Measurements from ENCODE around the gene PKN3. TPM values are rescaled to one million over a fixed set of nuclear protein-coding genes. Genes with fewer than 3 reads are reported as not detected.

Gene PKN3
- total and polyA plus RNA-seq, 2 of the 13 experiments (the other 11 are each of a cell fraction or from before 2014, with no cell fraction given) = 10.5 to 13.2 TPM

DNA sequence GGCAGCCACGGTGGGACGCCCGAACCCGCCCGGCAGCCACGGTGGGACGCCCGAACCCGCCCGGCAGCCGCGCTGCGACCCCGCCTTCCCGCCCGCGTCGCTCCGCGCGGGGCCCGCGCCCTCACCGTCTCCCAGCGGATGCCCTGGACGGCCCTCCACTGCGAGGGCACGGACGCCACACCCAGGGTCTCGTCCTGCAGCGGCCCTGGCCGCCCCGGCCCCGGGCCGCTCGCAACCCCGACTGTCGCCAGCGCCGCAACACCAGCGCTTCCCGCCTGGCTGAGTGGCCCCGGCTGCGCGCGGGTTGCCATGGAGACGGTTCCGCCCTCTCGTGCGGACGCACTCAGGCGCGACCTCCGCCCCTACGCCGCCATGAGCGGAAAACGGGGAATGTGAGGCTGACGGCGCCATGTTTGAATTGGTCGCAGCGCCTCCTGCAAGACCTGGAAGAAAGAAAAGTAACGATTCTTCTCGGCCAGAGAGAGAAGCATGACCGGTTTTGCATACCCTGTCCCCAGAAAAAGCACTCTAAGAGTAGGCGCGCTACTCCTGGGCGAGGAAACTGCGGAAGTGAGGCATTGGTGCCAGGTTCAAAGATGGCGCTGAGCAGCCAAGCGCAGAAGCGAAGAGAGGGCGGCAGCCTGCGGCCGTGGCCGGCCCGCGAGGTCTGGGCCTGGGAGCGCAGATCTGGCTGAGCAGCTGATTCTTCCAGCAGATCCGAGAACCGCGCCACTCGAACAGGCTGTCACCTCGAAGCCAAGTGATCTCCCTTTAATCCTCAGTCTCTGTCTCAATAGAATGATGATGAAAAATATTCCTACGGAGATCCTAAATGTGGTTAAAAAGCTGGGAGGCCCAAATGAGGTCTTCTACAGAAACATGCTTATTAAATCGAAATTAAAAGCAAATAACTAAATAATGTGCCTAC, 45.6 kb upstream of the PKN3 start, which contains the start of gene DYNC2I2 (continued):
- TF ChIP-seq, protein P1, sequence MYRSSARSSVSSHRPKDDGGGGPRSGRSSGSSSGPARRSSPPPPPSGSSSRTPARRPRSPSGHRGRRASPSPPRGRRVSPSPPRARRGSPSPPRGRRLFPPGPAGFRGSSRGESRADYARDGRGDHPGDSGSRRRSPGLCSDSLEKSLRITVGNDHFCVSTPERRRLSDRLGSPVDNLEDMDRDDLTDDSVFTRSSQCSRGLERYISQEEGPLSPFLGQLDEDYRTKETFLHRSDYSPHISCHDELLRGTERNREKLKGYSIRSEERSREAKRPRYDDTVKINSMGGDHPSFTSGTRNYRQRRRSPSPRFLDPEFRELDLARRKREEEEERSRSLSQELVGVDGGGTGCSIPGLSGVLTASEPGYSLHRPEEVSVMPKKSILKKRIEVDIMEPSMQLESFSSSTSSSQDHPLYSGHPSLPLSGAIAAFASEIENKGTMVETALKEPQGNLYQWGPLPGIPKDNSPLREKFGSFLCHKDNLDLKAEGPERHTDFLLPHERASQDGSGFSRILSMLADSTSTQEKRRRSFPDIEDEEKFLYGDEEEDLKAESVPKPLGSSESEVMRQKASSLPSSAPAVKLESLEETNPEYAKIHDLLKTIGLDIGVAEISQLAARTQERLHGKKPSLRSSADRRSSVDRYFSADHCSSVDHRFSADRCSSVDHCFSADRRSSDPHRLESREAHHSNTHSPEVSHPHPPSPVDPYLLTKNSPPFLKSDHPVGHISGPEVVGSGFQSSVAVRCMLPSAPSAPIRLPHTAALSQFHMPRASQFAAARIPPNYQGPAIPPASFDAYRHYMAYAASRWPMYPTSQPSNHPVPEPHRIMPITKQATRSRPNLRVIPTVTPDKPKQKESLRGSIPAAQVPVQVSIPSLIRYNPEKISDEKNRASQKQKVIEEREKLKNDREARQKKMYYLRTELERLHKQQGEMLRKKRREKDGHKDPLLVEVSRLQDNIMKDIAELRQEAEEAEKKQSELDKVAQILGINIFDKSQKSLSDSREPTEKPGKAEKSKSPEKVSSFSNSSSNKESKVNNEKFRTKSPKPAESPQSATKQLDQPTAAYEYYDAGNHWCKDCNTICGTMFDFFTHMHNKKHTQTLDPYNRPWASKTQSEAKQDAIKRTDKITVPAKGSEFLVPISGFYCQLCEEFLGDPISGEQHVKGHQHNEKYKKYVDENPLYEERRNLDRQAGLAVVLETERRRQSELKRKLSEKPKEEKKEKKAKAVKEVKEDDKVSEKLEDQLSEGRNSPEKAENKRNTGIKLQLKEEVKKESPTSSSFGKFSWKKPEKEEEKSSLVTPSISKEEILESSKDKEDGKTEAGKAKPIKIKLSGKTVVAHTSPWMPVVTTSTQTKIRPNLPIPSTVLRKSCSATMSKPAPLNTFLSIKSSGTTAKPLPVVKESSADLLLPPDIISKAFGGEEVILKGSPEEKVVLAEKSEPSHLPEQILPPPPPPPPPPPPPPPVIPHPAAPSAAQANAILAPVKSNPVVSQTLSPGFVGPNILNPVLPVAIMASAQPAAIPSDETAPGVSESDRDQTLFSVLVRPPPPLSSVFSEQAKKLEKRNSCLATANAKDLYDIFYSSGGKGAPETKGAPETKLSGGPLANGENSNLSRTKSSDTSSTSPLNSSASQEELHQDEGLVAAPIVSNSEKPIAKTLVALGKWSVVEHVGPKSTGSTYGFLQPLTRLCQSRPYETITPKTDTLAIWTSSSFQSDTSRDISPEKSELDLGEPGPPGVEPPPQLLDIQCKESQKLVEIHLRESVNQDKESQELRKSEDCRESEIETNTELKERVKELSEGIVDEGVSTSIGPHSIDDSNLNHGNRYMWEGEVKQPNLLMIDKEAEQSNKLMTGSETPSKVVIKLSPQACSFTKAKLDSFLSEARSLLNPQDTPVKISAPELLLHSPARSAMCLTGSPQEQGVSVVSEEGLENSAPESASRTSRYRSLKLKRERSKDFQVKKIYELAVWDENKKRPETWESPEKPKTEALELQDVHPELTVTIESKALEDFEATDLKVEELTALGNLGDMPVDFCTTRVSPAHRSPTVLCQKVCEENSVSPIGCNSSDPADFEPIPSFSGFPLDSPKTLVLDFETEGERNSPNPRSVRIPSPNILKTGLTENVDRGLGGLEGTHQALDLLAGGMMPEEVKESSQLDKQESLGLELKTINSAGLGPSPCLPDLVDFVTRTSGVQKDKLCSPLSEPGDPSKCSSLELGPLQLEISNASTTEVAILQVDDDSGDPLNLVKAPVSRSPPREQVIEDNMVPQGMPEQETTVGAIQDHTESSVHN (CRISPR knock-in tag; IDR thresholded peaks at IDR 0.05) = peak; percentile 86; the same call in 1 of the 2 replicates
- no peak for TF ChIP-seq MAFF (IDR thresholded peaks at IDR 0.05; ENCODE audit: low read depth, low read length)
- peak; percentile 79; the same call in 1 of the 2 replicates for TF ChIP-seq ZIK1 (CRISPR knock-in tag; IDR thresholded peaks at IDR 0.05; ENCODE audit: borderline replicate concordance, low read depth)
- TF ChIP-seq NBN (conservative IDR thresholded peaks at IDR 0.05) = no peak
- TF ChIP-seq HOXA3 (CRISPR knock-in tag; IDR thresholded peaks at IDR 0.05) = peak; percentile 100
- TF ChIP-seq ZSCAN20 (CRISPR knock-in tag; IDR thresholded peaks at IDR 0.05; ENCODE audit: borderline replicate concordance) = no peak
- TF ChIP-seq ZFP36L1 (CRISPR knock-in tag; IDR thresholded peaks at IDR 0.05) = 0 out of 2 replicates have a peak, but pooled peaks have one; percentile 69
- TF ChIP-seq CENPX (CRISPR knock-in tag; IDR thresholded peaks at IDR 0.05) = no peak
- no peak for TF ChIP-seq SETDB1 (CRISPR knock-in tag; IDR thresholded peaks at IDR 0.05; ENCODE audit: borderline replicate concordance)
- TF ChIP-seq CENPT (CRISPR knock-in tag; IDR thresholded peaks at IDR 0.05; ENCODE audit: low read depth) = peak; percentile 9; the same call in 1 of the 2 replicates
- TF ChIP-seq, protein P2, sequence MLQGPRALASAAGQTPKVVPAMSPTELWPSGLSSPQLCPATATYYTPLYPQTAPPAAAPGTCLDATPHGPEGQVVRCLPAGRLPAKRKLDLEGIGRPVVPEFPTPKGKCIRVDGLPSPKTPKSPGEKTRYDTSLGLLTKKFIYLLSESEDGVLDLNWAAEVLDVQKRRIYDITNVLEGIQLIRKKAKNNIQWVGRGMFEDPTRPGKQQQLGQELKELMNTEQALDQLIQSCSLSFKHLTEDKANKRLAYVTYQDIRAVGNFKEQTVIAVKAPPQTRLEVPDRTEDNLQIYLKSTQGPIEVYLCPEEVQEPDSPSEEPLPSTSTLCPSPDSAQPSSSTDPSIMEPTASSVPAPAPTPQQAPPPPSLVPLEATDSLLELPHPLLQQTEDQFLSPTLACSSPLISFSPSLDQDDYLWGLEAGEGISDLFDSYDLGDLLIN (CRISPR knock-in tag; IDR thresholded peaks at IDR 0.05; ENCODE audit: borderline replicate concordance) = peak; percentile 72; the same call in 1 of the 2 replicates
- TF ChIP-seq, protein P3, sequence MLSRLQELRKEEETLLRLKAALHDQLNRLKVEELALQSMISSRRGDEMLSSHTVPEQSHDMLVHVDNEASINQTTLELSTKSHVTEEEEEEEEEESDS (CRISPR knock-in tag; IDR thresholded peaks at IDR 0.05; ENCODE audit: borderline replicate concordance) = no peak
- TF ChIP-seq GATAD1 (CRISPR knock-in tag; IDR thresholded peaks at IDR 0.05) = peak; percentile 80
- TF ChIP-seq ZSCAN31 (CRISPR knock-in tag; IDR thresholded peaks at IDR 0.05; ENCODE audit: low read depth) = peak; percentile 75
- TF ChIP-seq, protein P4, sequence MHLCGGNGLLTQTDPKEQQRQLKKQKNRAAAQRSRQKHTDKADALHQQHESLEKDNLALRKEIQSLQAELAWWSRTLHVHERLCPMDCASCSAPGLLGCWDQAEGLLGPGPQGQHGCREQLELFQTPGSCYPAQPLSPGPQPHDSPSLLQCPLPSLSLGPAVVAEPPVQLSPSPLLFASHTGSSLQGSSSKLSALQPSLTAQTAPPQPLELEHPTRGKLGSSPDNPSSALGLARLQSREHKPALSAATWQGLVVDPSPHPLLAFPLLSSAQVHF (CRISPR knock-in tag; IDR thresholded peaks at IDR 0.05) = peak; percentile 79
- TF ChIP-seq ZNF282 (IDR thresholded peaks at IDR 0.05; ENCODE audit: partially characterized antibody) = no peak
- TF ChIP-seq SAP130 (CRISPR knock-in tag; IDR thresholded peaks at IDR 0.05; ENCODE audit: low read depth) = peak; percentile 97
